ENCODE measurements around the gene CRYBA1.
A peak's percentile ranks its signal among the peaks of the same experiment; 100 is the strongest.
"Not testable (repeated sequence)": the region's sequence is repeated elsewhere in the genome, so short reads cannot be mapped to it uniquely, and the experiment has no call there.

Gene CRYBA1

GRCh38 chr17:29246628-29247027 is at the start of gene CRYBA1:
Gene CRYBA1 (plus strand): TSS chr17:29246859. CDS start chr17:29246864, 5 bp downstream.
- no peak for DNase-seq (ENCODE audit: low read depth)

- DNase-seq (ENCODE audit: low read depth) = no peak
These were observed 49.0 kb upstream of the CRYBA1 start for GRCh38 chr17:29197516-29198272.

GRCh38 chr17:29204068-29204804 is 42.4 kb upstream of the CRYBA1 start:
- not testable (repeated sequence) for DNase-seq (ENCODE audit: low read depth)

GRCh38 chr17:29205047-29205446 is 41.6 kb upstream of the CRYBA1 start:
- no peak for DNase-seq (ENCODE audit: low read depth)

GRCh38 chr17:29207975-29208374 is 38.7 kb upstream of the CRYBA1 start:
- no peak for DNase-seq (ENCODE audit: low read depth)

GRCh38 chr17:29209073-29209472 is 37.6 kb upstream of the CRYBA1 start:
- DNase-seq (ENCODE audit: low read depth) = no peak

- DNase-seq (ENCODE audit: low read depth) = no peak
These were observed 35.8 kb upstream of the CRYBA1 start for GRCh38 chr17:29210879-29211278.

- no peak for DNase-seq (ENCODE audit: low read depth)
These were observed 34.5 kb upstream of the CRYBA1 start for GRCh38 chr17:29212094-29212631.

- no peak for DNase-seq (ENCODE audit: low read depth)
These were observed 34.0 kb upstream of the CRYBA1 start for GRCh38 chr17:29212681-29213121.

GRCh38 chr17:29214215-29215146 is 32.2 kb upstream of the CRYBA1 start:
- DNase-seq (ENCODE audit: low read depth) = no peak

GRCh38 chr17:29215174-29215573 is 31.5 kb upstream of the CRYBA1 start:
- DNase-seq (ENCODE audit: low read depth) = no peak

GRCh38 chr17:29215717-29216116 is 30.9 kb upstream of the CRYBA1 start:
- DNase-seq (ENCODE audit: low read depth) = no peak

- no peak for DNase-seq (ENCODE audit: low read depth)
These were observed 30.5 kb upstream of the CRYBA1 start for GRCh38 chr17:29216181-29216580.

- no peak for DNase-seq (ENCODE audit: low read depth)
These were observed 29.8 kb upstream of the CRYBA1 start for GRCh38 chr17:29216856-29217255.

GRCh38 chr17:29219378-29220047 is 27.1 kb upstream of the CRYBA1 start:
- peak; percentile 71 for DNase-seq (ENCODE audit: low read depth)

- not testable (repeated sequence) for DNase-seq (ENCODE audit: low read depth)
These were observed 25.3 kb upstream of the CRYBA1 start for GRCh38 chr17:29221338-29221737.

- no peak for DNase-seq (ENCODE audit: low read depth)
These were observed 21.3 kb upstream of the CRYBA1 start for GRCh38 chr17:29225396-29225795.

- DNase-seq (ENCODE audit: low read depth) = no peak
These were observed 13.4 kb upstream of the CRYBA1 start for GRCh38 chr17:29233301-29233700.

- not testable (repeated sequence) for DNase-seq (ENCODE audit: low read depth)
These were observed 11.7 kb upstream of the CRYBA1 start for GRCh38 chr17:29234972-29235371.

GRCh38 chr17:29235904-29236303 is 10.8 kb upstream of the CRYBA1 start:
- DNase-seq (ENCODE audit: low read depth) = no peak

- no peak for DNase-seq (ENCODE audit: low read depth)
These were observed 9.1 kb upstream of the CRYBA1 start for GRCh38 chr17:29237476-29238132.

Data from CMK (cell line).